AG04449 (cell line): ENCODE results near the gene C1orf21.

Source experiments
- CTCF ChIA-PET: fragments of 350-600 bp; formaldehyde crosslinking; extraction: SDS; loops from one replicate; lab custom pipeline; 2021; ENCODE audit warnings: antibody characterized with exemption; lab: Yijun Ruan, JAX
- POLR2A ChIA-PET: fragments of 400-600, 350-600 bp; formaldehyde crosslinking; extraction: SDS; loops from one replicate; lab custom pipeline; 2020; ENCODE audit warnings: antibody characterized with exemption, inconsistent platforms; lab: Yijun Ruan, JAX
- DNase-seq: peaks from one replicate; pipeline ENCODE4 v3.0.0-alpha.2; 2010; ENCODE audit warnings: low read depth, low spot score
- H3K4me3 ChIP-seq: 2 replicates; pipeline ENCODE4 v1.5.1; 2011; ENCODE audit warnings: low read depth, mild to moderate bottlenecking, control low read depth, low read length
- TF ChIP-seq, protein P1 (sequence below): IDR thresholded peaks from one replicate; pipeline ENCODE4 v1.5.1; 2011; ENCODE audit warnings: mild to moderate bottlenecking, moderate library complexity, low read length, control low read depth, inconsistent platforms; ENCODE audit not compliant: insufficient read depth; ENCODE audit errors: missing control alignments

Gene C1orf21

GRCh38 chr1:184677344-184677743 lies 290.5 kb downstream of the C1orf21 start:
- no peak for DNase-seq
- ChIA-PET CTCF (interaction anchor here (1.4 to 5.3 kb wide), 2 partner anchors 13 to 15 kb away, joined by 3 to 42 read pairs; no protein-coding TSS in a partner anchor), POLR2A (no interaction called here)
- TF ChIP-seq, protein P1, sequence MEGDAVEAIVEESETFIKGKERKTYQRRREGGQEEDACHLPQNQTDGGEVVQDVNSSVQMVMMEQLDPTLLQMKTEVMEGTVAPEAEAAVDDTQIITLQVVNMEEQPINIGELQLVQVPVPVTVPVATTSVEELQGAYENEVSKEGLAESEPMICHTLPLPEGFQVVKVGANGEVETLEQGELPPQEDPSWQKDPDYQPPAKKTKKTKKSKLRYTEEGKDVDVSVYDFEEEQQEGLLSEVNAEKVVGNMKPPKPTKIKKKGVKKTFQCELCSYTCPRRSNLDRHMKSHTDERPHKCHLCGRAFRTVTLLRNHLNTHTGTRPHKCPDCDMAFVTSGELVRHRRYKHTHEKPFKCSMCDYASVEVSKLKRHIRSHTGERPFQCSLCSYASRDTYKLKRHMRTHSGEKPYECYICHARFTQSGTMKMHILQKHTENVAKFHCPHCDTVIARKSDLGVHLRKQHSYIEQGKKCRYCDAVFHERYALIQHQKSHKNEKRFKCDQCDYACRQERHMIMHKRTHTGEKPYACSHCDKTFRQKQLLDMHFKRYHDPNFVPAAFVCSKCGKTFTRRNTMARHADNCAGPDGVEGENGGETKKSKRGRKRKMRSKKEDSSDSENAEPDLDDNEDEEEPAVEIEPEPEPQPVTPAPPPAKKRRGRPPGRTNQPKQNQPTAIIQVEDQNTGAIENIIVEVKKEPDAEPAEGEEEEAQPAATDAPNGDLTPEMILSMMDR, result no peak
- H3K4me3 ChIP-seq, result no peak overlapping the region
